ENCODE data around the gene PIP4K2C. TPM values are rescaled to one million over a fixed set of nuclear protein-coding genes. Genes with fewer than 3 reads are reported as not detected.

PIP4K2C gene
- total RNA-seq, 4 donors from 2014 or later, result 2.6 to 29.3 (median 18.8) TPM

DNA sequence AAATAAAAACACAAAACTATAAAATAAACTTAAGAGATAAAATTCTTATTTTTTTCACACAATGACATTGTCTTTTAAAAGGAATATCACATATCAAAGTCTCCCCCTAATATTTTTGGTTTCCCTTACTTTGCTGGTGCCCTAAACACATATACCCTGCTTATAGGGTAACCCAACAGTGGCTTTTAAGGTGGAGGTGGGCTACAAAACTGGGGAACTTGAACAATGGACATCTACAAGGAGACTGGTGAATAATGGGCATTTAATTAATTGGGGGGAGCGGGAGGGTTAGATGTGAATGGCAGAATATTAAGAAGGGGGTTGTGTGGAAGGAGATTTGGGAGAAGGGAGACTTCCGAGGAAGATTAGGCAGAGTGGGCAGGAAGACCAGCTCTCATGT lies 32.4 kb downstream of the PIP4K2C start:
- intact Hi-C loops (cut with DNase I; ENCODE audit: low total_unique reads), result no loop called here
- peaks cover 0 to 6% of the 10 kb centered on the region in 2 donors for H3K4me1 ChIP-seq

DNA sequence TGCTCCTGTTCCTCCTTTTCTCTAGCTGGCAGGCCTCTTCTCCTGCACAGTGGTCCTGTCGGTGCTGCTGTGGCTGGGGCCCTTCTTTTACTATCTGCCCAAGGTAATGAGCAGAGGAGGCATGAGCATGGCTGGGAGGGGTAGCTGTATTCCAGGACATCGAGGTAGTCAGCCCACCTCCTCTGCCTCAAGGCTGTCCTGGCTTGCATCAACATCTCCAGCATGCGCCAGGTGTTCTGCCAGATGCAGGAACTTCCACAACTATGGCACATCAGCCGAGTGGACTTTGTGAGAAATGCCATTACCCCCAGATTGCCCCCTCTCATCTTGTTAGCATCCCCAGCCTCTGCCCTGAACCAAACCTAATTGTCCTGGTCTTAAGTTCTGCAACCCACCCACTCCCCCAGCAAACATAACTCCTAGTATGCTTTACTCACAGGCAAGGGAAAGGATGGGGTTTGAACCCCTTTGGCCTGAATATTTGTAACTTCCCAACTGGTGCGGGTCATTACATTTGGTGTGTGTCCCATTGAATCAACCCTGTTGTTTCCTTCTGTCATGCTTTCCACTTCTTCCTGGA lies 32.9 kb downstream of the PIP4K2C start:
- no peak for DNase-seq
- H3K9me3 ChIP-seq, result no peaks in the 10 kb centered on the region
- H3K27ac ChIP-seq, result no peak overlapping the region
- peaks cover 0 to 6% of the 10 kb centered on the region in 2 donors for H3K4me1 ChIP-seq
- intact Hi-C loops (cut with DNase I; ENCODE audit: low total_unique reads), result no loop called here
- H3K27me3 ChIP-seq, result no peaks in the 10 kb centered on the region
- no peak for TF ChIP-seq POLR2A (IDR thresholded peaks at IDR 0.05)
- TF ChIP-seq, protein P1, sequence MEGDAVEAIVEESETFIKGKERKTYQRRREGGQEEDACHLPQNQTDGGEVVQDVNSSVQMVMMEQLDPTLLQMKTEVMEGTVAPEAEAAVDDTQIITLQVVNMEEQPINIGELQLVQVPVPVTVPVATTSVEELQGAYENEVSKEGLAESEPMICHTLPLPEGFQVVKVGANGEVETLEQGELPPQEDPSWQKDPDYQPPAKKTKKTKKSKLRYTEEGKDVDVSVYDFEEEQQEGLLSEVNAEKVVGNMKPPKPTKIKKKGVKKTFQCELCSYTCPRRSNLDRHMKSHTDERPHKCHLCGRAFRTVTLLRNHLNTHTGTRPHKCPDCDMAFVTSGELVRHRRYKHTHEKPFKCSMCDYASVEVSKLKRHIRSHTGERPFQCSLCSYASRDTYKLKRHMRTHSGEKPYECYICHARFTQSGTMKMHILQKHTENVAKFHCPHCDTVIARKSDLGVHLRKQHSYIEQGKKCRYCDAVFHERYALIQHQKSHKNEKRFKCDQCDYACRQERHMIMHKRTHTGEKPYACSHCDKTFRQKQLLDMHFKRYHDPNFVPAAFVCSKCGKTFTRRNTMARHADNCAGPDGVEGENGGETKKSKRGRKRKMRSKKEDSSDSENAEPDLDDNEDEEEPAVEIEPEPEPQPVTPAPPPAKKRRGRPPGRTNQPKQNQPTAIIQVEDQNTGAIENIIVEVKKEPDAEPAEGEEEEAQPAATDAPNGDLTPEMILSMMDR (IDR thresholded peaks at IDR 0.05), result no peak
- no peaks in the 10 kb centered on the region for H3K36me3 ChIP-seq
- H3K4me3 ChIP-seq, result no peak overlapping the region

More for the DNA sequence above, 32.4 kb downstream of the PIP4K2C start:
- no peak for DNase-seq
- Histone ChIP-seq H3K27ac (no peak overlapping the region), H3K4me3 (no peak overlapping the region), H3K27me3 (no peaks in the 10 kb centered on the region), H3K36me3 (no peaks in the 10 kb centered on the region), H3K9me3 (no peaks in the 10 kb centered on the region)
- TF ChIP-seq POLR2A (IDR thresholded peaks at IDR 0.05), result no peak
- TF ChIP-seq, protein P1 (IDR thresholded peaks at IDR 0.05), result no peak

DNA sequence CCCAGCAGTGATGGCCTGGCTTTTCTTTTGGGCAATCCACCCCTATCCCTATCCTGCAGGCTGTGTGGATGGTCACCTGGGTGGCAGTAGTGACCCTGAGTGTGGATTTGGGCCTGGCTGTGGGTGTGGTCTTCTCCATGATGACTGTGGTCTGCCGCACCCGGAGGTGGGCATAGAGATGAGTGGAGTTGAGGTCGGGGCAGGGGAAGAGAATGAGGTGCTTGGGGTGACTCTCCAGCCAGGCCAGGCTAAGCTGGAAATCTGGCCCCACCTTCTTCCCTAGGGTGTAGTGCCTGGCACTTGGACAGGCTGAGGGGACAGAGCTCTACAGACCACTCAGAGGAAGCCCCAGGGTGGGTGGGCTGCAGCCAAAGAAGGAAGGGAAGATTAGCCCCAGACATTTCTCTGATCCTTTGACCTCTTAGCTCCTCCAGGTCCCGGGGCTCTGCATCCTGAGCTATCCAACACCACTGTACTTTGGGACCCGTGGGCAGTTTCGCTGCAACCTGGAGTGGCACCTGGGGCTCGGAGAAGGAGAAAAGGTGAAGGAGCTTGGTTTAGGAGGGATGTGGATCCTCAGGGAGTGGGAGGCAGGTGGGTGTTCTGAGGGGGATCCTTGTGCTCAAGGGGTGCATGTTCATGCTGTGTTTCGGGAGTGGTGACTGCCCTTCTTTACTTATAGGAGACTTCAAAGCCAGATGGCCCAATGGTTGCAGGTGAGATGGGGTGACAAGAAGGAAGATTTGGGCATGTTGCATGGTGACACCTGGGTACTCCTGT lies 33.6 kb downstream of the PIP4K2C start:
- no peak overlapping the region for H3K27ac ChIP-seq
- H3K4me3 ChIP-seq, result no peak overlapping the region
- TF ChIP-seq, protein P1 (IDR thresholded peaks at IDR 0.05), result no peak
- no peak for TF ChIP-seq POLR2A (IDR thresholded peaks at IDR 0.05)
- H3K4me1 ChIP-seq, result peaks cover 0 to 6% of the 10 kb centered on the region in 2 donors
- H3K36me3 ChIP-seq, result no peaks in the 10 kb centered on the region
- no peak for DNase-seq
- intact Hi-C loops (cut with DNase I; ENCODE audit: low total_unique reads), result no loop called here
- no peaks in the 10 kb centered on the region for H3K27me3 ChIP-seq
- no peaks in the 10 kb centered on the region for H3K9me3 ChIP-seq

DNA sequence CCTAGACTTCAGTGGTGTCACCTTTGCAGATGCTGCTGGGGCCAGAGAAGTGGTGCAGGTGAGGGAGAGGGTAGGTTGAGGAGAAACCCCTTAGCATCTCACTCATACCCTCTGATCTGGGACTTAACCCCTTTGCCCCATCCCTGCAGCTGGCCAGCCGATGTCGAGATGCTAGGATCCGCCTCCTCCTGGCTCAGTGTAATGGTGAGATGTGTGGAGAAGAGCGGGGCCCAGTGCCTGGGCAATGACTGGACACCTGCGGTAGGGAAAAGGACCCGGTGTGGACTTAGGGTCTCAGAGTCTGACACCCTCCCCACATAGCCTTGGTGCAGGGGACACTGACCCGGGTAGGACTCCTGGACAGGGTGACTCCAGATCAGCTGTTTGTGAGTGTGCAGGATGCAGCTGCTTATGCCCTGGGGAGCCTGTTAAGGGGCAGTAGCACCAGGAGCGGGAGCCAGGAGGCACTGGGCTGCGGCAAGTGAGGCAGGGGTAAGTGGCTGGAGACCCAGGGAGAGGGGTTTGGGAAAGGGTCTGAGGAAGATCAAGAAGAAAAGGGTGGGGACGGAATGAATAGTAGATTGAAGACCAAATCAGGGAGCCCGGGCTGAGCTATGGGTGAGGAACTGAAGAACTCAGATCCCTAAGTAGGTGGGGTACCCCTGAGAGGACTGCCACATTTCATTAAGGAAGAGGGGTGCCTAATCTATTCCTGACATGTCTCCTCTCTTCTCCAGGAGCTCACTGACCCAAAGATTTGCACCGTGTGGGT lies 34.5 kb downstream of the PIP4K2C start:
- no peak for DNase-seq
- H3K4me1 ChIP-seq, result peaks cover 0 to 6% of the 10 kb centered on the region in 2 donors
- no peak overlapping the region for H3K27ac ChIP-seq
- no peak overlapping the region for H3K4me3 ChIP-seq
- H3K36me3 ChIP-seq, result no peaks in the 10 kb centered on the region
- no peaks in the 10 kb centered on the region for H3K27me3 ChIP-seq
- no peak for TF ChIP-seq POLR2A (IDR thresholded peaks at IDR 0.05)
- TF ChIP-seq, protein P1 (IDR thresholded peaks at IDR 0.05), result no peak
- H3K9me3 ChIP-seq, result no peaks in the 10 kb centered on the region
- intact Hi-C loops (cut with DNase I; ENCODE audit: low total_unique reads), result no loop called here
